ENCODE results near the gene VPS18. TPM values are rescaled to one million over a fixed set of nuclear protein-coding genes. Genes with fewer than 3 reads are reported as not detected.

VPS18 gene
- total and polyA plus RNA-seq, 4 donors: 16.1 to 31.5 (median 21.1) TPM

DNA sequence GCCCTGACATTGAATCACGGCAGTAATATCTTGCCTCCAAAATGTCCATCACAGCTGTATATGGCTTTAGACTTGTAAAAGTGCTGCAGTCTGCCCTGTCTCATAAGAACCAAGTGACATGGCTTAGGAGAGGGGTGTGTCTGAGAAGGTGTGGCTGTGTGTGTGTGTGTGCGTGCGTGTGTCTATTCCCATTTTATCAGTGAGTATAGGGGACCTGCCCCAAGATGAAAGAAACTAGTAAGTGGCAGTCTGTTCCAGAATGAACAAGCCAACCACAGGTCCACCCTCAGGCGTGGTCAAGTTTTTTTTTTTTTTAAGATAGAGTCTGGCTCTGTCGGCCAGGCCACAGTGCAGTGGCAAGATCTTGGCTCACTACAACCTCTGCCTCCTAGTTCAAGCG lies 14.6 kb upstream of the VPS18 start:
- no peak overlapping the region for H3K9ac ChIP-seq (ENCODE audit: insufficient read depth in 1 of 2, low read length in 2 of 2)
- peaks cover 0 to 3% (median 0%) of the 10 kb centered on the region in 4 donors for H3K9me3 ChIP-seq (ENCODE audit: control insufficient read depth in 4 of 4, insufficient read depth in 3 of 4, low read length in 3 of 4)
- no peak overlapping the region for H3K4me3 ChIP-seq
- DNase-seq (no peak), ATAC-seq (ENCODE audit: insufficient read depth, low FRiP score) (no peak)
- TF ChIP-seq, protein P1, sequence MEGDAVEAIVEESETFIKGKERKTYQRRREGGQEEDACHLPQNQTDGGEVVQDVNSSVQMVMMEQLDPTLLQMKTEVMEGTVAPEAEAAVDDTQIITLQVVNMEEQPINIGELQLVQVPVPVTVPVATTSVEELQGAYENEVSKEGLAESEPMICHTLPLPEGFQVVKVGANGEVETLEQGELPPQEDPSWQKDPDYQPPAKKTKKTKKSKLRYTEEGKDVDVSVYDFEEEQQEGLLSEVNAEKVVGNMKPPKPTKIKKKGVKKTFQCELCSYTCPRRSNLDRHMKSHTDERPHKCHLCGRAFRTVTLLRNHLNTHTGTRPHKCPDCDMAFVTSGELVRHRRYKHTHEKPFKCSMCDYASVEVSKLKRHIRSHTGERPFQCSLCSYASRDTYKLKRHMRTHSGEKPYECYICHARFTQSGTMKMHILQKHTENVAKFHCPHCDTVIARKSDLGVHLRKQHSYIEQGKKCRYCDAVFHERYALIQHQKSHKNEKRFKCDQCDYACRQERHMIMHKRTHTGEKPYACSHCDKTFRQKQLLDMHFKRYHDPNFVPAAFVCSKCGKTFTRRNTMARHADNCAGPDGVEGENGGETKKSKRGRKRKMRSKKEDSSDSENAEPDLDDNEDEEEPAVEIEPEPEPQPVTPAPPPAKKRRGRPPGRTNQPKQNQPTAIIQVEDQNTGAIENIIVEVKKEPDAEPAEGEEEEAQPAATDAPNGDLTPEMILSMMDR (IDR thresholded peaks at IDR 0.05; ENCODE audit: control extremely low read depth, extremely low read depth): no peak
- H3K27me3 ChIP-seq (ENCODE audit: control insufficient read depth in 3 of 3, insufficient read depth in 3 of 3, low read length in 2 of 3): peaks cover 0 to 1% (median 0%) of the 10 kb centered on the region in 3 donors
- WGBS, 2 donors: 83 to 88% methylated on average over 6 of the region's 6 CpGs
- H3K27ac ChIP-seq (ENCODE audit: low read depth in 1 of 2, low read length in 1 of 2): peak overlapping the region in 1 of 2 donors; percentile 31
- no peaks in the 10 kb centered on the region for H3K4me1 ChIP-seq (ENCODE audit: control insufficient read depth in 5 of 5, insufficient read depth in 5 of 5, low read length in 5 of 5)
- H3K36me3 ChIP-seq (ENCODE audit: control insufficient read depth in 4 of 4, insufficient read depth in 4 of 4, low read length in 4 of 4): no peaks in the 10 kb centered on the region

DNA sequence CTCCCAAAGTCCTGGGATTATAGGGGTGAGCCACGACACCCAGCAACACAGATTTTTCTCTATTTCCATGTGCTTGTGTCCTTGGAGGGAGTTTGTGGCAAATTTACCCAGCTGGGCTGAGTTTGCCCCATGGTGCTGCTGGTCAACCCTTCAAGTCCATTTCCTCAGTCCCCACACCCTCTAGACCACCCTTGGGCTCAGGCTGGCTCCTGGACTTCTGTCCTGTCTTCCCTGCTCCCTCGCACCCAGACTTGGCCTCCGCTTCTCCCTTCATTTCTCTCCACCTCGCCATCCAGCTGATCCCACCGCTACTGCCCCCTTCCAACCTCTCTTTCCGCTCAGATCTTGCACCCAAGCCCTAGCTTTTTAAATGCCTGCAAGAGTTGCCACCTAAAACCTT lies 12.9 kb upstream of the VPS18 start:
- TF ChIP-seq, protein P1 (IDR thresholded peaks at IDR 0.05; ENCODE audit: control extremely low read depth, extremely low read depth): no peak
- no peak overlapping the region for H3K4me3 ChIP-seq
- ATAC-seq (ENCODE audit: insufficient read depth, low FRiP score) (no peak), DNase-seq (no peak)
- no peak overlapping the region for H3K27ac ChIP-seq (ENCODE audit: low read depth in 1 of 2, low read length in 1 of 2)
- no peaks in the 10 kb centered on the region for H3K36me3 ChIP-seq (ENCODE audit: control insufficient read depth in 4 of 4, insufficient read depth in 4 of 4, low read length in 4 of 4)
- WGBS, 2 donors: 96% methylated on average over 6 of the region's 6 CpGs
- peaks cover 0 to 3% (median 0%) of the 10 kb centered on the region in 4 donors for H3K9me3 ChIP-seq (ENCODE audit: control insufficient read depth in 4 of 4, insufficient read depth in 3 of 4, low read length in 3 of 4)
- H3K4me1 ChIP-seq (ENCODE audit: control insufficient read depth in 5 of 5, insufficient read depth in 5 of 5, low read length in 5 of 5): no peaks in the 10 kb centered on the region
- H3K27me3 ChIP-seq (ENCODE audit: control insufficient read depth in 3 of 3, insufficient read depth in 3 of 3, low read length in 2 of 3): no peaks in the 10 kb centered on the region
- H3K9ac ChIP-seq (ENCODE audit: insufficient read depth in 1 of 2, low read length in 2 of 2): no peak overlapping the region

DNA sequence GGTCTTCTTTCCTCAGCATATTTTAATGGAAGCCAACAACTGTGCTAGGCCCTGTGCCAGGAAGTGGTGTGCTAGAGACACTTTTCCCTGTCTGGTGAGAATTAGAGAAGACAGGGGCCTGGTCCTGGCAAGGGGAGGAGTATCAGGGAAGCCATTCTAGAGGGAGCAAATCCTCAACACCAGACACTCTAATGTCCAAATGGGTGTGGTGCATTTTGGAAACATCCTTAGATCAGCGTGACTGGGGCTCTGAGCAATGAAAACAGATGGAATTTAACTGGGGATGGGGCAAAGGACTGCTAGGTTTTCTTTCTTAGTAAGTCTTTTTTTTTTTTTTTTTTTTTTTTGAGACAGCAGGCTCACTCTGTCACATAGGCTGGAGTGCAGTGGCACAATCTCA lies 7.7 kb upstream of the VPS18 start:
- H3K9me3 ChIP-seq (ENCODE audit: control insufficient read depth in 4 of 4, insufficient read depth in 3 of 4, low read length in 3 of 4): peaks cover 0 to 3% (median 0%) of the 10 kb centered on the region in 4 donors
- H3K4me3 ChIP-seq: no peak overlapping the region
- no peaks in the 10 kb centered on the region for H3K27me3 ChIP-seq (ENCODE audit: control insufficient read depth in 3 of 3, insufficient read depth in 3 of 3, low read length in 2 of 3)
- DNase-seq (no peak), ATAC-seq (ENCODE audit: insufficient read depth, low FRiP score) (no peak)
- no peak overlapping the region for H3K27ac ChIP-seq (ENCODE audit: low read depth in 1 of 2, low read length in 1 of 2)
- H3K9ac ChIP-seq (ENCODE audit: insufficient read depth in 1 of 2, low read length in 2 of 2): no peak overlapping the region
- H3K36me3 ChIP-seq (ENCODE audit: control insufficient read depth in 4 of 4, insufficient read depth in 4 of 4, low read length in 4 of 4): no peaks in the 10 kb centered on the region
- H3K4me1 ChIP-seq (ENCODE audit: control insufficient read depth in 5 of 5, insufficient read depth in 5 of 5, low read length in 5 of 5): no peaks in the 10 kb centered on the region
- TF ChIP-seq, protein P1 (IDR thresholded peaks at IDR 0.05; ENCODE audit: control extremely low read depth, extremely low read depth): no peak
- WGBS, 2 donors: 68 to 80% methylated on average over 1 of the region's 1 CpG

DNA sequence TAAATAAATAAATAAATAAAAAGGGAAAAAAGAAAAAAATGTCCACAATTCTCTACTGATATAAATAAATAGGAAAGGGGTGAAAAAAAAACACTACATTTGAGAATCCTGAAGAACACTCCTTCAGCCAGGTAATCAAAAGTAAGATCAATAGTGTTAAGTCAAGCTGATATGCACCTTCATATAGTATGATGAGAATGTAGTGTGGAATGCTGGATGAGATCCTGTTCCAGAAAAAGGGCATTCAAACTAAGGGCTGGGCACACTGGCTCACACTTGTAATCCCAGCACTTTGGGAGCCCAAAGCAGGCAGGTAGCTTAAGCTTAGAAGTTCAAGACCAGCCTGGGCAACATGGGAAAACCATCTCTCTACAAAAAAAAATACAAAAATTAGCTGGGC lies 5.1 kb upstream of the VPS18 start:
- no peak overlapping the region for H3K27ac ChIP-seq (ENCODE audit: low read depth in 1 of 2, low read length in 1 of 2)
- no peak overlapping the region for H3K4me3 ChIP-seq
- H3K9ac ChIP-seq (ENCODE audit: insufficient read depth in 1 of 2, low read length in 2 of 2): no peak overlapping the region
- no peaks in the 10 kb centered on the region for H3K36me3 ChIP-seq (ENCODE audit: control insufficient read depth in 4 of 4, insufficient read depth in 4 of 4, low read length in 4 of 4)
- no peaks in the 10 kb centered on the region for H3K9me3 ChIP-seq (ENCODE audit: control insufficient read depth in 4 of 4, insufficient read depth in 3 of 4, low read length in 3 of 4)
- peaks cover 0 to 6% (median 0%) of the 10 kb centered on the region in 5 donors for H3K4me1 ChIP-seq (ENCODE audit: control insufficient read depth in 5 of 5, insufficient read depth in 5 of 5, low read length in 5 of 5)
- TF ChIP-seq, protein P1 (IDR thresholded peaks at IDR 0.05; ENCODE audit: control extremely low read depth, extremely low read depth): no peak
- ATAC-seq (ENCODE audit: insufficient read depth, low FRiP score) (no peak), DNase-seq (no peak)
- H3K27me3 ChIP-seq (ENCODE audit: control insufficient read depth in 3 of 3, insufficient read depth in 3 of 3, low read length in 2 of 3): no peaks in the 10 kb centered on the region

All from lung (tissue), 12 donors.